Activated CD8-positive, alpha-beta T cell treated with anti-CD3 and anti-CD28 coated beads for 36 hours (primary cell): ENCODE measurements around the gene GOLGA5. TPM values are rescaled to one million over a fixed set of nuclear protein-coding genes. Genes with fewer than 3 reads are reported as not detected.

Experiments
- ATAC-seq: fragments of 200-7000 bp; cut with Tn5 transposase; one replicate; pipeline ENCODE4 v1.10.0; 2021; ENCODE audit warnings: mild to moderate bottlenecking, moderate library complexity
- CTCF ChIA-PET: fragments of 350-600 bp; sonication (Branson Sonifier 250); formaldehyde crosslinking; loops from one replicate; lab custom pipeline; 2021; ENCODE audit warnings: antibody characterized with exemption; lab: Charles Lee
- POLR2A ChIA-PET: fragments of 350-600 bp; sonication (Branson Sonifier 250); formaldehyde crosslinking; loops from one replicate; lab custom pipeline; 2021; ENCODE audit warnings: antibody characterized with exemption; lab: Charles Lee
- DNase-seq: peaks from one replicate; pipeline ENCODE4 v3.0.0-alpha.2; 2020
- H3K27ac Mint-ChIP-seq: one replicate; pipeline ENCODE4 v1.8.0; 2021; ENCODE audit warnings: mild to moderate bottlenecking, mixed read lengths
- H3K27me3 Mint-ChIP-seq: one replicate; pipeline ENCODE4 v1.8.0; 2021; ENCODE audit warnings: mixed read lengths
- H3K36me3 Mint-ChIP-seq: one replicate; pipeline ENCODE4 v1.8.0; 2021; ENCODE audit warnings: low read depth, mixed read lengths
- H3K4me1 Mint-ChIP-seq: one replicate; pipeline ENCODE4 v1.8.0; 2021; ENCODE audit warnings: low read depth, mixed read lengths
- H3K4me3 Mint-ChIP-seq: one replicate; pipeline ENCODE4 v1.8.0; 2021; ENCODE audit warnings: mild to moderate bottlenecking, moderate library complexity, mixed read lengths
- H3K9me3 Mint-ChIP-seq: one replicate; pipeline ENCODE4 v1.8.0; 2021; ENCODE audit warnings: mixed read lengths
- CTCF ChIP-seq: fragments of 200-600 bp; IDR thresholded peaks from one replicate; pipeline ENCODE4 v1.8.0; 2022; ENCODE audit warnings: antibody characterized with exemption, mild to moderate bottlenecking
- intact Hi-C: fragments of 100-400 bp; cut with micrococcal nuclease; formaldehyde crosslinking; loops from one replicate; pipeline ENCODE4 v1.10.0; 2022
- total RNA-seq, 2 experiments: library from RNA; stranded (reverse); gene quantifications; one replicate each; pipeline ENCODE4 v1.2.3, GENCODE V29; 2021

The GOLGA5 gene
- total RNA-seq, 2 experiments from 2014 or later, result 12.9 to 13.3 TPM

DNA sequence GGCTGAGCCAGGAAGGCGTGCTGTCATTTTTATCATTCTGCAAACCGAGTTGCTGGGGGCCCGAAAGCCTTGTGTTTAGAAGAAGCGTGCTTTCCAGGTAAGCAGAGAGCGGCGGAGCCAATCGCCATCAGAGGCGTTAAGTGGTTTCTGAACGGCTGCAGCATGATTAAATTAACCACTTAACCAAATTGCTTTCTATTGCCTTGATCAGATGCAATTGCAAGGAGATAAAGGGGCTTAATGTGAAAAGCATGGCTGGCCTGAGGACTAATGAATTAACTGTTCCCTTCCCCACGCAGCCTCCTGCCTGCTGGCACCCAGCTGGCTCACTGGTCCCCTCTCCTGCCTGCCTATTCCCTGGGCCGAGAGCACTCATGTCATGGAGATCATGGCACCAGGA lies 92.2 kb downstream of the GOLGA5 start:
- Mint-ChIP-seq H3K36me3 (no peaks in the 10 kb centered on the region), H3K27me3 (peaks cover 16% of the 10 kb centered on the region), H3K4me3 (no peak overlapping the region), H3K4me1 (peaks cover 5% of the 10 kb centered on the region), H3K9me3 (no peaks in the 10 kb centered on the region), H3K27ac (no peak overlapping the region)
- no peak for ATAC-seq
- no peak for TF ChIP-seq CTCF
- ChIA-PET CTCF (no interaction called here), POLR2A (interaction anchor here (0.9 to 1.2 kb wide), 2 partner anchors 10 to 11 kb away, joined by 3 read pairs; no protein-coding TSS in a partner anchor)
- DNase-seq, result no peak
- intact Hi-C loops, result no loop called here

- ChIA-PET POLR2A (interaction anchor here (0.9 kb wide), 1 partner anchor 10 kb away, joined by 3 read pairs; no protein-coding TSS in a partner anchor), CTCF (no interaction called here)
- intact Hi-C loops, result no loop called here
- peaks cover 11% of the 10 kb centered on the region for H3K27me3 Mint-ChIP-seq
- no peaks in the 10 kb centered on the region for H3K36me3 Mint-ChIP-seq
- ATAC-seq (no peak), DNase-seq (no peak)
- H3K9me3 Mint-ChIP-seq, result no peaks in the 10 kb centered on the region
- H3K4me1 Mint-ChIP-seq, result peaks cover 5% of the 10 kb centered on the region
- no peak overlapping the region for H3K27ac Mint-ChIP-seq
- no peak overlapping the region for H3K4me3 Mint-ChIP-seq
- no peak for TF ChIP-seq CTCF
Measured at GRCh38 chr14:92887157-92887556, 93.1 kb downstream of the GOLGA5 start.

DNA sequence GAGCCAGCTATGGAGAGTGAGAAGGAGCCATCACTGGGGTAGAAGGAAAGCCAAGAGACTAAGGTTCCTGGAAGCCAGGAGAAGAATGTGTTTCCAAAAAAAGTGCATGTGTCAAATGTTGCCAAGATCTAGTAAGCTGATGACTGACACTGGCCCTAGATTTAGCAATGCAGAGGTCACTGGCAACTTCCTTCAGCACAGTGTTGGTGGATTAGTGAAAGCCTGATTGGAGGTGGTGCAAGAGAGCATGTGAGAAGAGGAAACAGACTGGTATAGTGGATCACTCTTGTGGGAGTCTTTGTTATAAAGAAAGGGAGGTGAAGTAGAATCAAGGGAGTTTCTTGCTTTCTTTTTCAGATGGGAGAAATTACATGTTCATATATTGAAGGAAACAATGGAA lies 94.8 kb downstream of the GOLGA5 start:
- Mint-ChIP-seq H3K4me3 (no peak overlapping the region), H3K36me3 (no peaks in the 10 kb centered on the region), H3K9me3 (peaks cover 14% of the 10 kb centered on the region), H3K27ac (no peak overlapping the region), H3K4me1 (peaks cover 13% of the 10 kb centered on the region), H3K27me3 (peaks cover 11% of the 10 kb centered on the region)
- no peak for TF ChIP-seq CTCF
- intact Hi-C loops, result no loop called here
- ATAC-seq (no peak), DNase-seq (no peak)
- ChIA-PET POLR2A (no interaction called here), CTCF (no interaction called here)

Other genes starting within 250 kb of the GOLGA5 start
- gene LGMN, start 45.7 kb upstream of the GOLGA5 start, total RNA-seq, result 1 to 10 TPM; 2.1 to 2.3 TPM
- not detected for gene CHGA, start 128.8 kb downstream of the GOLGA5 start, total RNA-seq